Measurements from ENCODE around the gene FNIP2.
"Not testable (repeated sequence)": the region's sequence is repeated elsewhere in the genome, so short reads cannot be mapped to it uniquely, and the experiment has no call there.

FNIP2 gene

GRCh38 chr4:158903472-158904043 lies 134.7 kb downstream of the FNIP2 start:
- TF ChIP-seq CTCF (IDR thresholded peaks at IDR 0.05) (no peak), ZFX (IDR thresholded peaks at IDR 0.05; ENCODE audit: borderline replicate concordance) (no peak)
- no peak overlapping the region for H3K27ac ChIP-seq

GRCh38 chr4:158904815-158905214 lies 136.0 kb downstream of the FNIP2 start:
- TF ChIP-seq ZFX (IDR thresholded peaks at IDR 0.05; ENCODE audit: borderline replicate concordance) = no peak
- H3K27ac ChIP-seq = no peak overlapping the region

GRCh38 chr4:158906073-158906472 lies 137.2 kb downstream of the FNIP2 start:
- H3K27ac ChIP-seq = no peak overlapping the region
- TF ChIP-seq CTCF (IDR thresholded peaks at IDR 0.05) (no peak), ZFX (IDR thresholded peaks at IDR 0.05; ENCODE audit: borderline replicate concordance) (no peak)

- TF ChIP-seq ZFX (IDR thresholded peaks at IDR 0.05; ENCODE audit: borderline replicate concordance) (no peak), CTCF (IDR thresholded peaks at IDR 0.05) (no peak)
- no peak overlapping the region for H3K27ac ChIP-seq
Observed at GRCh38 chr4:158912390-158912789, 143.6 kb downstream of the FNIP2 start.

- TF ChIP-seq CTCF (IDR thresholded peaks at IDR 0.05) (no peak), ZFX (IDR thresholded peaks at IDR 0.05; ENCODE audit: borderline replicate concordance) (no peak)
- no peak overlapping the region for H3K27ac ChIP-seq
Observed at GRCh38 chr4:158912806-158913205, 144.0 kb downstream of the FNIP2 start.

GRCh38 chr4:158913766-158914165 lies 144.9 kb downstream of the FNIP2 start:
- H3K27ac ChIP-seq = no peak overlapping the region
- TF ChIP-seq CTCF (IDR thresholded peaks at IDR 0.05) (no peak), ZFX (IDR thresholded peaks at IDR 0.05; ENCODE audit: borderline replicate concordance) (no peak)

- no peak overlapping the region for H3K27ac ChIP-seq
- TF ChIP-seq CTCF (IDR thresholded peaks at IDR 0.05) (no peak), ZFX (IDR thresholded peaks at IDR 0.05; ENCODE audit: borderline replicate concordance) (no peak)
Observed at GRCh38 chr4:158914218-158914617, 145.4 kb downstream of the FNIP2 start.

GRCh38 chr4:158915683-158916241 lies 146.9 kb downstream of the FNIP2 start:
- TF ChIP-seq CTCF (IDR thresholded peaks at IDR 0.05) (no peak), ZFX (IDR thresholded peaks at IDR 0.05; ENCODE audit: borderline replicate concordance) (no peak)
- H3K27ac ChIP-seq = no peak overlapping the region

GRCh38 chr4:158920452-158920996 lies 151.7 kb downstream of the FNIP2 start:
- H3K27ac ChIP-seq = not testable (repeated sequence)

GRCh38 chr4:158927774-158928173 lies 158.9 kb downstream of the FNIP2 start:
- not testable (repeated sequence) for H3K27ac ChIP-seq
